ENCODE data around the gene SMC5. TPM values are rescaled to one million over a fixed set of nuclear protein-coding genes. Genes with fewer than 3 reads are reported as not detected.

SMC5 gene
- total and polyA plus RNA-seq, 4 donors, result 9.8 to 90.5 (median 19.1) TPM

DNA sequence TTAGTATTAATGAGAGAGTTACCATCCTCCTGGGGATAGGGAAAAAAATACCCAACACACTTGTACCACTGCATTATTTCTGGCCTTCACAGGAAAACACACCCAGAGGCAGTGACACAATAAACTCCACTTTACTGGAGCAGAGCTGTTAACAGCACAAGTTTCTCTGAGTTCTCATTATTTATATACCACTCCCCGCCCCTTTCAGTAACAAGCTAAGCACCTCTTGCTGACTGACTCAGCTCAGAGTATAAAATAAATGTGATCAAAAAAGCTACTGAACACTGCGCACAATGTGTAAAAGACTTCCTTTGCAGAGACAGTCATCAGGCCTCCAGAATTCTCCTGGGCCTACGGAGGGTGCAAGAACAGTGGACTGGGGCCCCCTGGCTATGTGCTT, 134.1 kb downstream of the SMC5 start:
- no peak for DNase-seq
- 48 to 76% methylated on average over 3 of the region's 3 CpGs for WGBS, 2 donors
- H3K27ac ChIP-seq (ENCODE audit: low read depth in 1 of 2, low read length in 1 of 2), result peak overlapping the region; percentile 39 to 74
- H3K36me3 ChIP-seq (ENCODE audit: control insufficient read depth in 4 of 4, insufficient read depth in 4 of 4, low read length in 4 of 4), result no peaks in the 10 kb centered on the region
- no peaks in the 10 kb centered on the region for H3K27me3 ChIP-seq (ENCODE audit: control insufficient read depth in 3 of 3, insufficient read depth in 3 of 3, low read length in 2 of 3)
- peak; percentile 29 for ATAC-seq (ENCODE audit: insufficient read depth, low FRiP score)
- H3K9ac ChIP-seq (ENCODE audit: insufficient read depth in 1 of 2, low read length in 2 of 2), result no peak overlapping the region
- peaks cover 0 to 58% (median 9%) of the 10 kb centered on the region in 5 donors for H3K4me1 ChIP-seq (ENCODE audit: control insufficient read depth in 5 of 5, insufficient read depth in 5 of 5, low read length in 5 of 5)
- TF ChIP-seq, protein P1, sequence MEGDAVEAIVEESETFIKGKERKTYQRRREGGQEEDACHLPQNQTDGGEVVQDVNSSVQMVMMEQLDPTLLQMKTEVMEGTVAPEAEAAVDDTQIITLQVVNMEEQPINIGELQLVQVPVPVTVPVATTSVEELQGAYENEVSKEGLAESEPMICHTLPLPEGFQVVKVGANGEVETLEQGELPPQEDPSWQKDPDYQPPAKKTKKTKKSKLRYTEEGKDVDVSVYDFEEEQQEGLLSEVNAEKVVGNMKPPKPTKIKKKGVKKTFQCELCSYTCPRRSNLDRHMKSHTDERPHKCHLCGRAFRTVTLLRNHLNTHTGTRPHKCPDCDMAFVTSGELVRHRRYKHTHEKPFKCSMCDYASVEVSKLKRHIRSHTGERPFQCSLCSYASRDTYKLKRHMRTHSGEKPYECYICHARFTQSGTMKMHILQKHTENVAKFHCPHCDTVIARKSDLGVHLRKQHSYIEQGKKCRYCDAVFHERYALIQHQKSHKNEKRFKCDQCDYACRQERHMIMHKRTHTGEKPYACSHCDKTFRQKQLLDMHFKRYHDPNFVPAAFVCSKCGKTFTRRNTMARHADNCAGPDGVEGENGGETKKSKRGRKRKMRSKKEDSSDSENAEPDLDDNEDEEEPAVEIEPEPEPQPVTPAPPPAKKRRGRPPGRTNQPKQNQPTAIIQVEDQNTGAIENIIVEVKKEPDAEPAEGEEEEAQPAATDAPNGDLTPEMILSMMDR (IDR thresholded peaks at IDR 0.05; ENCODE audit: control extremely low read depth, extremely low read depth), result no peak
- H3K9me3 ChIP-seq (ENCODE audit: control insufficient read depth in 4 of 4, insufficient read depth in 3 of 4, low read length in 3 of 4), result no peaks in the 10 kb centered on the region
- no peak overlapping the region for H3K4me3 ChIP-seq

DNA sequence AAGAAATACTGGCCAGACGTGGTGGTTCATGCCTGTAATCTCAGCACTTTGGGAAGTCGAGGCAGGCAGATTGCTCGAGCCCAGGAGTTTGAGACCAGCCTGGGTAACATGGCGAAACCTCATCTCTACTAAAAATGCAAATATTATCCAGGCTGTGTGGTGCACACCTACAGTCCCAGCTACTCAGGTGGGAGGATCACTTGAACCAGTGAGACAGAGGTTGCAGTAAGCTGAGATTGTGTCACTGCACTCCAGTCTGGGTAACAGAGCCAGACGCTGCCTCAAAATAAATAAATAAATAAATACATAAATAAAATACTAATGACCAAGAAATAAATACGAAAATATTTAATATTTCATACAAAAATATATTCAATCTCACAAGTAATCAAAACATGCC, 136.9 kb downstream of the SMC5 start:
- TF ChIP-seq, protein P1 (IDR thresholded peaks at IDR 0.05; ENCODE audit: control extremely low read depth, extremely low read depth), result no peak

DNA sequence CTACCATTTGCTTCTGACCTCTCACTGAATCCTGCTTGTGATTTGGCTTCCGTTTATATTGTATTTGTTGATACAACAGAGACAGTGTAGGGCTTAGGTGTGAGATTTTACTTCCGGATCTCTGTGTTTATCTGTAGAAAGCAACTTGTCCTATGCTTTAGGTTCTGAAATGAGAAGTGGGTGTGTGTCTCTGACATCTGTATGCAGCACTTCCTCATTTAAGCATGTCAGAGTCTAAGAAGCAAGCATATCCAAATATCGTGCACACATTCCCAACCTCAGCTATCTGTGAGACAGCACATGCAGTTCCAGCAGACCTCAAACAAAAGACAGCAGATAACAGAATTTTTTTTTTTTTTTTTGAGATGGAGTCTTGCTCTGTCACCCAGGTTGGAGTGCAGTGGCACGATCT, 139.4 kb downstream of the SMC5 start:
- no peak overlapping the region for H3K4me3 ChIP-seq
- H3K9ac ChIP-seq (ENCODE audit: insufficient read depth in 1 of 2, low read length in 2 of 2), result no peak overlapping the region
- peaks cover 0 to 57% (median 0%) of the 10 kb centered on the region in 5 donors for H3K4me1 ChIP-seq (ENCODE audit: control insufficient read depth in 5 of 5, insufficient read depth in 5 of 5, low read length in 5 of 5)
- ATAC-seq (ENCODE audit: insufficient read depth, low FRiP score) (peak; percentile 59), DNase-seq (no peak)
- no peaks in the 10 kb centered on the region for H3K9me3 ChIP-seq (ENCODE audit: control insufficient read depth in 4 of 4, insufficient read depth in 3 of 4, low read length in 3 of 4)
- no peaks in the 10 kb centered on the region for H3K27me3 ChIP-seq (ENCODE audit: control insufficient read depth in 3 of 3, insufficient read depth in 3 of 3, low read length in 2 of 3)
- no peaks in the 10 kb centered on the region for H3K36me3 ChIP-seq (ENCODE audit: control insufficient read depth in 4 of 4, insufficient read depth in 4 of 4, low read length in 4 of 4)
- TF ChIP-seq, protein P1 (IDR thresholded peaks at IDR 0.05; ENCODE audit: control extremely low read depth, extremely low read depth), result no peak
- peak overlapping the region in 1 of 2 donors; percentile 35 for H3K27ac ChIP-seq (ENCODE audit: low read depth in 1 of 2, low read length in 1 of 2)
- WGBS, 2 donors, result 19 to 25% methylated on average over 4 of the region's 4 CpGs

More for the DNA sequence above, 136.9 kb downstream of the SMC5 start:
- H3K27me3 ChIP-seq (ENCODE audit: control insufficient read depth in 3 of 3, insufficient read depth in 3 of 3, low read length in 2 of 3), result no peaks in the 10 kb centered on the region
- H3K4me1 ChIP-seq (ENCODE audit: control insufficient read depth in 5 of 5, insufficient read depth in 5 of 5, low read length in 5 of 5), result peaks cover 0 to 69% (median under 1%) of the 10 kb centered on the region in 5 donors
- H3K4me3 ChIP-seq, result no peak overlapping the region
- no peak for DNase-seq
- WGBS, 2 donors, result 88 to 94% methylated on average over 6 of the region's 6 CpGs
- no peak for ATAC-seq (ENCODE audit: insufficient read depth, low FRiP score)
- no peak overlapping the region for H3K9ac ChIP-seq (ENCODE audit: insufficient read depth in 1 of 2, low read length in 2 of 2)
- H3K36me3 ChIP-seq (ENCODE audit: control insufficient read depth in 4 of 4, insufficient read depth in 4 of 4, low read length in 4 of 4), result no peaks in the 10 kb centered on the region
- H3K27ac ChIP-seq (ENCODE audit: low read depth in 1 of 2, low read length in 1 of 2), result no peak overlapping the region
- no peaks in the 10 kb centered on the region for H3K9me3 ChIP-seq (ENCODE audit: control insufficient read depth in 4 of 4, insufficient read depth in 3 of 4, low read length in 3 of 4)

DNA sequence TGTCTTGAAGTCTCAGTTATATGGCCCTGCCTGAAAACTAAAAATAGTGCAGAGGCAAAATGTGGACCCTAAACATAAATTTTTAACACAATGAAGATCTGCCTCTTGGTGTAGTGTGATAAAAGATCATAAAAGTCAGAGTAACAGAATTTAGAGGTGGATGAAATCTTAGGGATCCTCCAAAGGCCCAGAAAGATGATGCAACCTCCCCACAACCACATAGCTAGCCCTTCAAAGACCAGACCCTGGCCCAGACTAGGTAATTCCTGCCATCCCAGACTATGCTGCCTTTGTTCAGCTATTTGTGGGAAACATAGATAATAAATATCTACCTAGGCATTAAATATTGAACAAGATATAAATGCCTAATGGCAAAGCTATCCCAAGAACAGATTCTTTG, 140.4 kb downstream of the SMC5 start:
- ATAC-seq (ENCODE audit: insufficient read depth, low FRiP score) (no peak), DNase-seq (no peak)
- Histone ChIP-seq H3K36me3 (ENCODE audit: control insufficient read depth in 4 of 4, insufficient read depth in 4 of 4, low read length in 4 of 4) (no peaks in the 10 kb centered on the region), H3K27me3 (ENCODE audit: control insufficient read depth in 3 of 3, insufficient read depth in 3 of 3, low read length in 2 of 3) (no peaks in the 10 kb centered on the region), H3K4me1 (ENCODE audit: control insufficient read depth in 5 of 5, insufficient read depth in 5 of 5, low read length in 5 of 5) (peaks cover 0 to 59% (median 0%) of the 10 kb centered on the region in 5 donors), H3K4me3 (no peak overlapping the region), H3K27ac (ENCODE audit: low read depth in 1 of 2, low read length in 1 of 2) (peak overlapping the region in 1 of 2 donors; percentile 35), H3K9me3 (ENCODE audit: control insufficient read depth in 4 of 4, insufficient read depth in 3 of 4, low read length in 3 of 4) (no peaks in the 10 kb centered on the region), H3K9ac (ENCODE audit: insufficient read depth in 1 of 2, low read length in 2 of 2) (no peak overlapping the region)
- TF ChIP-seq, protein P1 (IDR thresholded peaks at IDR 0.05; ENCODE audit: control extremely low read depth, extremely low read depth), result no peak
